Measurements from ENCODE around the gene DIPK1B.
"Not testable (repeated sequence)": the region's sequence is repeated elsewhere in the genome, so short reads cannot be mapped to it uniquely, and the experiment has no call there.

The DIPK1B gene

GRCh38 chr9:136707849-136708517 is 4.4 kb upstream of the DIPK1B start:
- Histone ChIP-seq H2AFZ (ENCODE audit: low read length) (no peak overlapping the region), H3K27me3 (ENCODE audit: control insufficient read depth in 3 of 3, insufficient read depth in 3 of 3, low read depth in 1 of 3, low read length in 3 of 3) (peaks cover 0 to 43% (median 7%) of the 10 kb centered on the region in 3 experiments), H3K36me3 (replicated peaks in 1 of 2; ENCODE audit: control insufficient read depth in 2 of 2, insufficient read depth in 2 of 2, low read length in 2 of 2) (no peaks in the 10 kb centered on the region), H4K91ac (ENCODE audit: low read depth, low read length, poor library complexity) (no peak overlapping the region), H3K18ac (ENCODE audit: low read length) (no peak overlapping the region), H2BK120ac (ENCODE audit: low read depth, low read length) (no peak overlapping the region), H4K8ac (ENCODE audit: low read depth, low read length) (no peak overlapping the region), H3K4me3 (ENCODE audit: low read length in 2 of 2) (no peak overlapping the region), H3K79me1 (ENCODE audit: low read depth, low read length) (peaks cover 5% of the 10 kb centered on the region), H3K23ac (ENCODE audit: low read depth, low read length, poor library complexity) (no peak overlapping the region), H3K14ac (ENCODE audit: low read length) (no peak overlapping the region), H3K9ac (ENCODE audit: low read depth, low read length, poor library complexity) (no peak overlapping the region), H3K4me2 (ENCODE audit: insufficient read depth, low read length, poor library complexity, severe bottlenecking) (no peak overlapping the region), H3K4ac (ENCODE audit: low read length) (no peak overlapping the region), H3K4me1 (ENCODE audit: control insufficient read depth in 2 of 2, insufficient read depth in 1 of 2, low read depth in 1 of 2, low read length in 2 of 2) (peaks cover 0 to 5% of the 10 kb centered on the region in 2 donors), H3K9me3 (replicated peaks in 1 of 2; ENCODE audit: control insufficient read depth in 2 of 2, insufficient read depth in 1 of 2, low read depth in 1 of 2, low read length in 2 of 2) (no peaks in the 10 kb centered on the region), H3K27ac (replicated peaks; ENCODE audit: low read length) (no peak overlapping the region), H2BK12ac (ENCODE audit: low read length) (no peak overlapping the region), H2BK15ac (ENCODE audit: low read length) (no peak overlapping the region), H2BK5ac (ENCODE audit: low read length) (no peak overlapping the region), H2AK5ac (ENCODE audit: low read depth, low read length) (peak overlapping the region; percentile 19)
- WGBS, 2 donors (ENCODE audit: extremely low coverage in 2 of 2, insufficient read length in 2 of 2, insufficient replicate concordance in 1 of 2) = no CpG with 5 or more reads among the region's 22 CpGs
- DNase-seq (ENCODE audit: low spot score) = no peak

- Histone ChIP-seq H2BK15ac (ENCODE audit: low read length) (peak overlapping the region; percentile 67), H4K91ac (ENCODE audit: low read depth, low read length, poor library complexity) (no peak overlapping the region), H3K14ac (ENCODE audit: low read length) (no peak overlapping the region), H3K4ac (ENCODE audit: low read length) (no peak overlapping the region), H3K18ac (ENCODE audit: low read length) (peak overlapping the region; percentile 85), H3K4me1 (ENCODE audit: control insufficient read depth in 2 of 2, insufficient read depth in 1 of 2, low read depth in 1 of 2, low read length in 2 of 2) (peaks cover 8 to 19% of the 10 kb centered on the region in 2 donors), H3K9me3 (replicated peaks in 1 of 2; ENCODE audit: control insufficient read depth in 2 of 2, insufficient read depth in 1 of 2, low read depth in 1 of 2, low read length in 2 of 2) (no peaks in the 10 kb centered on the region), H3K4me2 (ENCODE audit: insufficient read depth, low read length, poor library complexity, severe bottlenecking) (no peak overlapping the region), H3K4me3 (ENCODE audit: low read length in 2 of 2) (peak overlapping the region in 1 of 2 donors; percentile 45), H2BK120ac (ENCODE audit: low read depth, low read length) (peak overlapping the region; percentile 61), H2AK5ac (ENCODE audit: low read depth, low read length) (peak overlapping the region; percentile 96), H2AFZ (ENCODE audit: low read length) (no peak overlapping the region), H2BK12ac (ENCODE audit: low read length) (peak overlapping the region; percentile 58), H3K9ac (ENCODE audit: low read depth, low read length, poor library complexity) (no peak overlapping the region), H3K23ac (ENCODE audit: low read depth, low read length, poor library complexity) (peak overlapping the region; percentile 85), H3K27ac (replicated peaks; ENCODE audit: low read length) (no peak overlapping the region), H3K79me1 (ENCODE audit: low read depth, low read length) (peaks cover 13% of the 10 kb centered on the region), H4K8ac (ENCODE audit: low read depth, low read length) (peak overlapping the region; percentile 43), H2BK5ac (ENCODE audit: low read length) (peak overlapping the region; percentile 87), H3K36me3 (replicated peaks in 1 of 2; ENCODE audit: control insufficient read depth in 2 of 2, insufficient read depth in 2 of 2, low read length in 2 of 2) (no peaks in the 10 kb centered on the region), H3K27me3 (ENCODE audit: control insufficient read depth in 3 of 3, insufficient read depth in 3 of 3, low read depth in 1 of 3, low read length in 3 of 3) (peaks cover 0 to 43% (median 7%) of the 10 kb centered on the region in 3 experiments)
- WGBS, 2 donors (ENCODE audit: extremely low coverage in 2 of 2, insufficient read length in 2 of 2, insufficient replicate concordance in 1 of 2) = no CpG with 5 or more reads among the region's 24 CpGs
- DNase-seq (ENCODE audit: low spot score) = no peak
Measured at GRCh38 chr9:136709454-136710109, 2.8 kb upstream of the DIPK1B start.

- no peak overlapping the region for H2BK12ac ChIP-seq (ENCODE audit: low read length)
- H3K9ac ChIP-seq (ENCODE audit: low read depth, low read length, poor library complexity) = no peak overlapping the region
- no peak for DNase-seq (ENCODE audit: low spot score)
- no peak overlapping the region for H2AFZ ChIP-seq (ENCODE audit: low read length)
- no peak overlapping the region for H4K8ac ChIP-seq (ENCODE audit: low read depth, low read length)
- H2BK5ac ChIP-seq (ENCODE audit: low read length) = no peak overlapping the region
- H3K14ac ChIP-seq (ENCODE audit: low read length) = no peak overlapping the region
- no peak overlapping the region for H3K4me3 ChIP-seq (ENCODE audit: low read length in 2 of 2)
- no peak overlapping the region for H3K27ac ChIP-seq (replicated peaks; ENCODE audit: low read length)
- H3K27me3 ChIP-seq (ENCODE audit: control insufficient read depth in 3 of 3, insufficient read depth in 3 of 3, low read depth in 1 of 3, low read length in 3 of 3) = peaks cover 0 to 39% (median 7%) of the 10 kb centered on the region in 3 experiments
- H3K36me3 ChIP-seq (replicated peaks in 1 of 2; ENCODE audit: control insufficient read depth in 2 of 2, insufficient read depth in 2 of 2, low read length in 2 of 2) = peaks cover 0 to under 1% of the 10 kb centered on the region in 2 donors
- H2BK120ac ChIP-seq (ENCODE audit: low read depth, low read length) = no peak overlapping the region
- no peak overlapping the region for H4K91ac ChIP-seq (ENCODE audit: low read depth, low read length, poor library complexity)
- H2AK5ac ChIP-seq (ENCODE audit: low read depth, low read length) = no peak overlapping the region
- no peak overlapping the region for H3K23ac ChIP-seq (ENCODE audit: low read depth, low read length, poor library complexity)
- H3K79me1 ChIP-seq (ENCODE audit: low read depth, low read length) = peaks cover 17% of the 10 kb centered on the region
- H2BK15ac ChIP-seq (ENCODE audit: low read length) = no peak overlapping the region
- H3K4me2 ChIP-seq (ENCODE audit: insufficient read depth, low read length, poor library complexity, severe bottlenecking) = no peak overlapping the region
- no peak overlapping the region for H3K18ac ChIP-seq (ENCODE audit: low read length)
- WGBS, 2 donors (ENCODE audit: extremely low coverage in 2 of 2, insufficient read length in 2 of 2, insufficient replicate concordance in 1 of 2) = no CpG with 5 or more reads among the region's 7 CpGs
- H3K4ac ChIP-seq (ENCODE audit: low read length) = no peak overlapping the region
- H3K9me3 ChIP-seq (replicated peaks in 1 of 2; ENCODE audit: control insufficient read depth in 2 of 2, insufficient read depth in 1 of 2, low read depth in 1 of 2, low read length in 2 of 2) = no peaks in the 10 kb centered on the region
- H3K4me1 ChIP-seq (ENCODE audit: control insufficient read depth in 2 of 2, insufficient read depth in 1 of 2, low read depth in 1 of 2, low read length in 2 of 2) = peaks cover 8 to 23% of the 10 kb centered on the region in 2 donors
Measured at GRCh38 chr9:136710543-136710942, 1.8 kb upstream of the DIPK1B start.

- H3K36me3 ChIP-seq (replicated peaks in 1 of 2; ENCODE audit: control insufficient read depth in 2 of 2, insufficient read depth in 2 of 2, low read length in 2 of 2); H3K18ac ChIP-seq (ENCODE audit: low read length); H2BK15ac ChIP-seq (ENCODE audit: low read length); H2AK5ac ChIP-seq (ENCODE audit: low read depth, low read length); H3K23ac ChIP-seq (ENCODE audit: low read depth, low read length, poor library complexity); H2AFZ ChIP-seq (ENCODE audit: low read length); H3K14ac ChIP-seq (ENCODE audit: low read length); H3K27ac ChIP-seq (replicated peaks; ENCODE audit: low read length); DNase-seq (ENCODE audit: low spot score); H2BK120ac ChIP-seq (ENCODE audit: low read depth, low read length); H3K4me3 ChIP-seq (ENCODE audit: low read length in 2 of 2); H2BK5ac ChIP-seq (ENCODE audit: low read length); H4K8ac ChIP-seq (ENCODE audit: low read depth, low read length); H3K9me3 ChIP-seq (replicated peaks in 1 of 2; ENCODE audit: control insufficient read depth in 2 of 2, insufficient read depth in 1 of 2, low read depth in 1 of 2, low read length in 2 of 2); H3K4me2 ChIP-seq (ENCODE audit: insufficient read depth, low read length, poor library complexity, severe bottlenecking); H3K4ac ChIP-seq (ENCODE audit: low read length); H4K91ac ChIP-seq (ENCODE audit: low read depth, low read length, poor library complexity); H2BK12ac ChIP-seq (ENCODE audit: low read length); H3K9ac ChIP-seq (ENCODE audit: low read depth, low read length, poor library complexity): not testable (repeated sequence)
- peaks cover 0 to 37% (median 7%) of the 10 kb centered on the region in 3 experiments for H3K27me3 ChIP-seq (ENCODE audit: control insufficient read depth in 3 of 3, insufficient read depth in 3 of 3, low read depth in 1 of 3, low read length in 3 of 3)
- H3K4me1 ChIP-seq (ENCODE audit: control insufficient read depth in 2 of 2, insufficient read depth in 1 of 2, low read depth in 1 of 2, low read length in 2 of 2) = peaks cover 8 to 23% of the 10 kb centered on the region in 2 donors
- H3K79me1 ChIP-seq (ENCODE audit: low read depth, low read length) = peaks cover 17% of the 10 kb centered on the region
- no CpG with 5 or more reads among the region's 4 CpGs for WGBS, 2 donors (ENCODE audit: extremely low coverage in 2 of 2, insufficient read length in 2 of 2, insufficient replicate concordance in 1 of 2)
Measured at GRCh38 chr9:136711219-136711648, 1.1 kb upstream of the DIPK1B start.
